Thymus (tissue), 11 donors: ENCODE data around the gene RNF123. TPM values are rescaled to one million over a fixed set of nuclear protein-coding genes. Genes with fewer than 3 reads are reported as not detected.

ENCODE experiments used
- DNase-seq, 9 donors: peaks; one replicate each; pipeline ENCODE4 v3.0.0-alpha.2; 2013; ENCODE audit warnings: low spot score in 9 of 9, low read depth in 6 of 9, missing footprints in 1 of 9
- H3K27ac ChIP-seq, 2 donors: one replicate each; pipeline ENCODE4 v1.5.1; 2013; ENCODE audit warnings: control low read depth in 1 of 2, low read depth in 1 of 2, low read length in 1 of 2, mild to moderate bottlenecking in 1 of 2, moderate library complexity in 1 of 2
- H3K27me3 ChIP-seq, 2 donors: one replicate each; pipeline ENCODE4 v1.5.1; 2013; ENCODE audit warnings: low read length in 1 of 2; ENCODE audit not compliant: control insufficient read depth in 2 of 2, insufficient read depth in 1 of 2
- H3K36me3 ChIP-seq, 2 donors: one replicate each; pipeline ENCODE4 v1.5.1; 2013; ENCODE audit warnings: low read length in 1 of 2, mild to moderate bottlenecking in 1 of 2, moderate library complexity in 1 of 2; ENCODE audit not compliant: control insufficient read depth in 2 of 2, insufficient read depth in 2 of 2
- H3K4me1 ChIP-seq, 2 donors: one replicate each; pipeline ENCODE4 v1.5.1; 2013; ENCODE audit warnings: low read length in 2 of 2; ENCODE audit not compliant: control insufficient read depth in 2 of 2, insufficient read depth in 2 of 2
- H3K4me3 ChIP-seq, 2 donors: one replicate each; pipeline ENCODE4 v1.5.1; 2013; ENCODE audit warnings: low read length in 2 of 2, control low read depth in 1 of 2, mild to moderate bottlenecking in 1 of 2
- H3K9me3 ChIP-seq, 2 donors: one replicate each; pipeline ENCODE4 v1.5.1; 2013; ENCODE audit warnings: low read length in 1 of 2, mild to moderate bottlenecking in 1 of 2; ENCODE audit not compliant: control insufficient read depth in 2 of 2, insufficient read depth in 1 of 2
- WGBS: extraction: QIAGEN DNeasy Blood & Tissue Kit; methylation state at CpG from one replicate; pipeline ENCODE4 v1.1.7; 2013; 5-methylcytosine and 5-hydroxymethylcytosine counted together
- polyA plus RNA-seq: library from polyadenylated mRNA; stranded (reverse); fragments of 200-250 nt; gene quantifications from one replicate; pipeline ENCODE4 v1.2.3, GENCODE V29; 2013
- total RNA-seq: library from RNA; stranded (reverse); fragments of 120-200 nt; gene quantifications from one replicate; pipeline ENCODE4 v1.2.4, GENCODE V29; 2013
- donor health status: healthy.

RNF123 gene
- total and polyA plus RNA-seq, 2 donors: 12.3 to 23.7 TPM

- Histone ChIP-seq H3K4me1 (no peaks in the 10 kb centered on the region), H3K36me3 (no peaks in the 10 kb centered on the region), H3K27me3 (peaks cover 0 to 2% of the 10 kb centered on the region in 2 donors), H3K4me3 (no peak overlapping the region), H3K27ac (no peak overlapping the region), H3K9me3 (no peaks in the 10 kb centered on the region)
- 92% methylated on average over 11 of the region's 11 CpGs for whole genome bisulfite sequencing
- no peak for DNase-seq
Measured at GRCh38 chr3:49664300-49664699, 25.1 kb upstream of the RNF123 start.

GRCh38 chr3:49665822-49666519 lies 23.4 kb upstream of the RNF123 start:
- H3K9me3 ChIP-seq: no peaks in the 10 kb centered on the region
- no peaks in the 10 kb centered on the region for H3K36me3 ChIP-seq
- DNase-seq: no peak
- peaks cover 0 to 2% of the 10 kb centered on the region in 2 donors for H3K27me3 ChIP-seq
- no peak overlapping the region for H3K4me3 ChIP-seq
- WGBS: 97% methylated on average over 6 of the region's 6 CpGs
- no peak overlapping the region for H3K27ac ChIP-seq
- no peaks in the 10 kb centered on the region for H3K4me1 ChIP-seq

- 89% methylated on average over 8 of the region's 8 CpGs for WGBS
- Histone ChIP-seq H3K4me3 (no peak overlapping the region), H3K9me3 (no peaks in the 10 kb centered on the region), H3K4me1 (no peaks in the 10 kb centered on the region), H3K36me3 (no peaks in the 10 kb centered on the region), H3K27me3 (peaks cover 0 to 2% of the 10 kb centered on the region in 2 donors), H3K27ac (no peak overlapping the region)
- no peak for DNase-seq
Measured at GRCh38 chr3:49666592-49666991, 22.8 kb upstream of the RNF123 start.

- no peak for DNase-seq
- H3K9me3 ChIP-seq: no peaks in the 10 kb centered on the region
Measured at GRCh38 chr3:49667701-49668413, 21.5 kb upstream of the RNF123 start.

GRCh38 chr3:49668414-49668797 lies 21.0 kb upstream of the RNF123 start:
- peaks cover 0 to 5% of the 10 kb centered on the region in 2 donors for H3K4me1 ChIP-seq
- no peak overlapping the region for H3K4me3 ChIP-seq
- 60% methylated on average over 5 of the region's 5 CpGs for WGBS
- peaks cover 0 to 2% of the 10 kb centered on the region in 2 donors for H3K27me3 ChIP-seq
- H3K27ac ChIP-seq: no peak overlapping the region
- H3K9me3 ChIP-seq: peaks cover 0 to 4% of the 10 kb centered on the region in 2 donors
- no peaks in the 10 kb centered on the region for H3K36me3 ChIP-seq
- DNase-seq: no peak

More at GRCh38 chr3:49667701-49668413, 21.5 kb upstream of the RNF123 start:
- WGBS: 91% methylated on average over 25 of the region's 25 CpGs
- Histone ChIP-seq H3K4me3 (no peak overlapping the region), H3K27ac (no peak overlapping the region), H3K4me1 (no peaks in the 10 kb centered on the region), H3K36me3 (no peaks in the 10 kb centered on the region), H3K27me3 (peaks cover 0 to 2% of the 10 kb centered on the region in 2 donors)

GRCh38 chr3:49668861-49669260 lies 20.5 kb upstream of the RNF123 start:
- Histone ChIP-seq H3K27ac (no peak overlapping the region), H3K36me3 (no peaks in the 10 kb centered on the region), H3K4me3 (no peak overlapping the region), H3K9me3 (peaks cover 0 to 4% of the 10 kb centered on the region in 2 donors), H3K27me3 (peaks cover 0 to 2% of the 10 kb centered on the region in 2 donors), H3K4me1 (peaks cover 0 to 6% of the 10 kb centered on the region in 2 donors)
- 92% methylated on average over 5 of the region's 5 CpGs for WGBS
- DNase-seq: no peak

- Histone ChIP-seq H3K27ac (no peak overlapping the region), H3K27me3 (peaks cover 0 to 2% of the 10 kb centered on the region in 2 donors), H3K4me3 (no peak overlapping the region), H3K4me1 (peaks cover 0 to 6% of the 10 kb centered on the region in 2 donors), H3K9me3 (peaks cover 0 to 4% of the 10 kb centered on the region in 2 donors), H3K36me3 (no peaks in the 10 kb centered on the region)
- 90% methylated on average over 3 of the region's 3 CpGs for WGBS
- DNase-seq: no peak
Measured at GRCh38 chr3:49669352-49669751, 20.0 kb upstream of the RNF123 start.

- Histone ChIP-seq H3K27me3 (peaks cover 0 to 2% of the 10 kb centered on the region in 2 donors), H3K4me3 (no peak overlapping the region), H3K9me3 (peaks cover 0 to 4% of the 10 kb centered on the region in 2 donors), H3K4me1 (peaks cover 6 to 14% of the 10 kb centered on the region in 2 donors), H3K27ac (no peak overlapping the region), H3K36me3 (peaks cover 2 to 3% of the 10 kb centered on the region in 2 donors)
- no peak for DNase-seq
- WGBS: 75% methylated on average over 6 of the region's 6 CpGs
Measured at GRCh38 chr3:49670940-49671290, 18.4 kb upstream of the RNF123 start.
